Peyer's patch (tissue), 4 donors: ENCODE data around the gene MMP27. TPM values are rescaled to one million over a fixed set of nuclear protein-coding genes. Genes with fewer than 3 reads are reported as not detected.

ENCODE experiments used
- DNase-seq, 3 donors: peaks; one replicate each; pipeline ENCODE4 v3.0.0-alpha.2; 2017 to 2019
- H3K27ac ChIP-seq, 4 donors: fragments of 200-600 bp; sonication (generic); one replicate each; pipeline ENCODE4 v1.5.1; 2016 to 2019
- H3K27me3 ChIP-seq, 2 donors: fragments of 200-600 bp; sonication (generic); one replicate each; pipeline ENCODE4 v1.5.1; 2019
- H3K36me3 ChIP-seq, 3 donors: fragments of 200-600 bp; sonication (generic); one replicate each; pipeline ENCODE4 v1.5.1; 2016 to 2019
- H3K4me1 ChIP-seq, 4 donors: fragments of 200-600 bp; sonication (generic); one replicate each; pipeline ENCODE4 v1.5.1; 2016 to 2019
- H3K4me3 ChIP-seq, 4 donors: fragments of 200-600 bp; sonication (generic); 1 replicate in 3 of 4; 2 replicates in 1 of 4; pipeline ENCODE4 v1.5.1; 2016 to 2019; ENCODE audit warnings: mild to moderate bottlenecking in 1 of 4
- H3K9me3 ChIP-seq, 4 donors: fragments of 200-600 bp; sonication (generic); one replicate each; pipeline ENCODE4 v1.5.1; 2016 to 2019; ENCODE audit warnings: mild to moderate bottlenecking in 1 of 4
- CTCF ChIP-seq, 6 experiments: fragments of 450-650 bp in 4 of 6; fragments of 200-600 bp in 2 of 6; sonication (generic) in 1 of 6; IDR thresholded peaks; one replicate each; pipeline ENCODE4 v1.5.1; 2017 to 2019; ENCODE audit warnings: antibody characterized with exemption in 6 of 6, mild to moderate bottlenecking in 3 of 6, moderate library complexity in 1 of 6
- POLR2A ChIP-seq, 2 donors: fragments of 450-650 bp; IDR thresholded peaks; one replicate each; pipeline ENCODE4 v1.5.1; 2017; ENCODE audit warnings: antibody characterized with exemption in 2 of 2, mild to moderate bottlenecking in 2 of 2, moderate library complexity in 2 of 2
- total RNA-seq, 4 donors: library from RNA; depleted of rRNA; stranded (reverse); fragments of >200 nt; gene quantifications; one replicate each; pipeline ENCODE4 v1.1.0, GENCODE V29; 2016

The MMP27 gene
- total RNA-seq, 4 donors from 2014 or later: 0.40 TPM; not detected in 3

- no peak overlapping the region for H3K27ac ChIP-seq
- no peak for DNase-seq
- H3K4me1 ChIP-seq: no peaks in the 10 kb centered on the region
- TF ChIP-seq POLR2A (IDR thresholded peaks at IDR 0.05) (no peak), CTCF (IDR thresholded peaks at IDR 0.05) (no peak)
- no peaks in the 10 kb centered on the region for H3K27me3 ChIP-seq
- H3K9me3 ChIP-seq: no peaks in the 10 kb centered on the region
- H3K36me3 ChIP-seq: no peaks in the 10 kb centered on the region
- no peak overlapping the region for H3K4me3 ChIP-seq
Measured at GRCh38 chr11:102685754-102686153, 19.8 kb downstream of the MMP27 start.

GRCh38 chr11:102685338-102685737 is 20.2 kb downstream of the MMP27 start:
- H3K27ac ChIP-seq: no peak overlapping the region
- TF ChIP-seq POLR2A (IDR thresholded peaks at IDR 0.05) (no peak), CTCF (IDR thresholded peaks at IDR 0.05) (no peak)

GRCh38 chr11:102683277-102683676 is 22.3 kb downstream of the MMP27 start:
- Histone ChIP-seq H3K27me3 (no peaks in the 10 kb centered on the region), H3K27ac (no peak overlapping the region), H3K9me3 (no peaks in the 10 kb centered on the region), H3K4me3 (no peak overlapping the region), H3K4me1 (no peaks in the 10 kb centered on the region), H3K36me3 (no peaks in the 10 kb centered on the region)
- TF ChIP-seq POLR2A (IDR thresholded peaks at IDR 0.05) (no peak), CTCF (IDR thresholded peaks at IDR 0.05) (no peak)
- DNase-seq: no peak

More at GRCh38 chr11:102685338-102685737, 20.2 kb downstream of the MMP27 start:
- H3K36me3 ChIP-seq: no peaks in the 10 kb centered on the region
- H3K27me3 ChIP-seq: no peaks in the 10 kb centered on the region
- no peaks in the 10 kb centered on the region for H3K9me3 ChIP-seq
- no peaks in the 10 kb centered on the region for H3K4me1 ChIP-seq
- H3K4me3 ChIP-seq: no peak overlapping the region
- no peak for DNase-seq

GRCh38 chr11:102680945-102681344 is 24.6 kb downstream of the MMP27 start:
- H3K4me3 ChIP-seq: no peak overlapping the region
- TF ChIP-seq POLR2A (IDR thresholded peaks at IDR 0.05): no peak
- no peak for TF ChIP-seq CTCF (IDR thresholded peaks at IDR 0.05)
- no peaks in the 10 kb centered on the region for H3K27me3 ChIP-seq
- no peaks in the 10 kb centered on the region for H3K36me3 ChIP-seq
- H3K9me3 ChIP-seq: no peaks in the 10 kb centered on the region
- DNase-seq: no peak
- H3K27ac ChIP-seq: no peak overlapping the region
- no peaks in the 10 kb centered on the region for H3K4me1 ChIP-seq

GRCh38 chr11:102678022-102678421 is 27.5 kb downstream of the MMP27 start:
- no peak for TF ChIP-seq POLR2A (IDR thresholded peaks at IDR 0.05)
- no peak for TF ChIP-seq CTCF (IDR thresholded peaks at IDR 0.05)
- Histone ChIP-seq H3K9me3 (no peaks in the 10 kb centered on the region), H3K27me3 (no peaks in the 10 kb centered on the region), H3K4me3 (no peak overlapping the region), H3K4me1 (no peaks in the 10 kb centered on the region), H3K36me3 (no peaks in the 10 kb centered on the region), H3K27ac (no peak overlapping the region)
- no peak for DNase-seq

- DNase-seq: no peak
- H3K27ac ChIP-seq: no peak overlapping the region
- no peaks in the 10 kb centered on the region for H3K36me3 ChIP-seq
- TF ChIP-seq POLR2A (IDR thresholded peaks at IDR 0.05): no peak
- no peak for TF ChIP-seq CTCF (IDR thresholded peaks at IDR 0.05)
- no peaks in the 10 kb centered on the region for H3K4me1 ChIP-seq
- no peaks in the 10 kb centered on the region for H3K9me3 ChIP-seq
- H3K27me3 ChIP-seq: no peaks in the 10 kb centered on the region
- no peak overlapping the region for H3K4me3 ChIP-seq
Measured at GRCh38 chr11:102676084-102676483, 29.5 kb downstream of the MMP27 start.
